ENCODE measurements around the gene CACNA2D2.

Gene CACNA2D2

GRCh38 chr3:50493623-50494022 is 9.8 kb downstream of the CACNA2D2 start:
- DNase-seq = no peak

GRCh38 chr3:50493086-50493485 is 10.3 kb downstream of the CACNA2D2 start:
- DNase-seq = no peak

GRCh38 chr3:50491023-50491422 is 12.4 kb downstream of the CACNA2D2 start:
- DNase-seq = no peak

- DNase-seq = no peak
These were observed 13.0 kb downstream of the CACNA2D2 start for GRCh38 chr3:50490424-50490823.

GRCh38 chr3:50487181-50487580 is 16.3 kb downstream of the CACNA2D2 start:
- DNase-seq = no peak

- no peak for DNase-seq
These were observed 17.1 kb downstream of the CACNA2D2 start for GRCh38 chr3:50486219-50486888.

GRCh38 chr3:50484722-50485121 is 18.7 kb downstream of the CACNA2D2 start:
- DNase-seq = no peak

GRCh38 chr3:50483374-50483773 is 20.1 kb downstream of the CACNA2D2 start:
- DNase-seq = no peak

- no peak for DNase-seq
These were observed 21.4 kb downstream of the CACNA2D2 start for GRCh38 chr3:50481992-50482391.

- DNase-seq = no peak
These were observed 23.0 kb downstream of the CACNA2D2 start for GRCh38 chr3:50480471-50480870.

- no peak for DNase-seq
These were observed 23.9 kb downstream of the CACNA2D2 start for GRCh38 chr3:50479523-50479922.

- DNase-seq = no peak
These were observed 24.7 kb downstream of the CACNA2D2 start for GRCh38 chr3:50478671-50479260.

GRCh38 chr3:50478051-50478450 is 25.4 kb downstream of the CACNA2D2 start:
- DNase-seq = no peak

- no peak for DNase-seq
These were observed 28.1 kb downstream of the CACNA2D2 start for GRCh38 chr3:50475348-50475747.

- no peak for DNase-seq
These were observed 28.7 kb downstream of the CACNA2D2 start for GRCh38 chr3:50474717-50475116.

GRCh38 chr3:50473768-50474167 is 29.7 kb downstream of the CACNA2D2 start:
- DNase-seq = no peak

- DNase-seq = no peak
These were observed 30.5 kb downstream of the CACNA2D2 start for GRCh38 chr3:50472958-50473357.

GRCh38 chr3:50470658-50471057 is 32.8 kb downstream of the CACNA2D2 start:
- DNase-seq = no peak

- no peak for DNase-seq
These were observed 35.5 kb downstream of the CACNA2D2 start for GRCh38 chr3:50467919-50468318.

- no peak for DNase-seq
These were observed 37.3 kb downstream of the CACNA2D2 start for GRCh38 chr3:50466177-50466576.

- DNase-seq = no peak
These were observed 38.9 kb downstream of the CACNA2D2 start for GRCh38 chr3:50464569-50464968.

- DNase-seq = no peak
These were observed 43.6 kb downstream of the CACNA2D2 start for GRCh38 chr3:50459785-50460184.

GRCh38 chr3:50457988-50458387 is 45.4 kb downstream of the CACNA2D2 start:
- no peak for DNase-seq

GRCh38 chr3:50455161-50456018 is 48.0 kb downstream of the CACNA2D2 start:
- DNase-seq = no peak

Measured in femur (tissue), 1 donor.